Measurements from ENCODE around the gene MAP3K4.
"Not testable (repeated sequence)": the region's sequence is repeated elsewhere in the genome, so short reads cannot be mapped to it uniquely, and the experiment has no call there.

The MAP3K4 gene

DNA sequence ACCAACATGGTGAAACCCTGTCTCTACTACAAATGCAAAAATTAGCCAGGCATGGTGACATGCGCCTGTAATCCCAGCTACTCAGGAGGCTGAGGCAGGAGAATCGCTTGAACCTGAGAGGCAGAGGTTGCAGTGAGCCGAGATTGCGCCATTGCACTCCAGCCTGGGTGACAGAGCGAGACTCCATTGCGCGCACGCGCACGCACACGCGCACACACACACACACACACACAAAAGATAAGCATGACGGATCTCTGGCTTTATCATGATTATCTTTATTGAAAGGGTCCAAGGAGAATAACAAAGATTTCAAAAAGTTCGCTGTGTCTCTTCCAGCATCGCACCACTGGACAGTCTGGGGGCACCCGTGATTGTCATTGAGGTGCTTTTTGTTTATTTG is 19.0 kb upstream of the MAP3K4 start:
- DNase-seq: not testable (repeated sequence)

DNA sequence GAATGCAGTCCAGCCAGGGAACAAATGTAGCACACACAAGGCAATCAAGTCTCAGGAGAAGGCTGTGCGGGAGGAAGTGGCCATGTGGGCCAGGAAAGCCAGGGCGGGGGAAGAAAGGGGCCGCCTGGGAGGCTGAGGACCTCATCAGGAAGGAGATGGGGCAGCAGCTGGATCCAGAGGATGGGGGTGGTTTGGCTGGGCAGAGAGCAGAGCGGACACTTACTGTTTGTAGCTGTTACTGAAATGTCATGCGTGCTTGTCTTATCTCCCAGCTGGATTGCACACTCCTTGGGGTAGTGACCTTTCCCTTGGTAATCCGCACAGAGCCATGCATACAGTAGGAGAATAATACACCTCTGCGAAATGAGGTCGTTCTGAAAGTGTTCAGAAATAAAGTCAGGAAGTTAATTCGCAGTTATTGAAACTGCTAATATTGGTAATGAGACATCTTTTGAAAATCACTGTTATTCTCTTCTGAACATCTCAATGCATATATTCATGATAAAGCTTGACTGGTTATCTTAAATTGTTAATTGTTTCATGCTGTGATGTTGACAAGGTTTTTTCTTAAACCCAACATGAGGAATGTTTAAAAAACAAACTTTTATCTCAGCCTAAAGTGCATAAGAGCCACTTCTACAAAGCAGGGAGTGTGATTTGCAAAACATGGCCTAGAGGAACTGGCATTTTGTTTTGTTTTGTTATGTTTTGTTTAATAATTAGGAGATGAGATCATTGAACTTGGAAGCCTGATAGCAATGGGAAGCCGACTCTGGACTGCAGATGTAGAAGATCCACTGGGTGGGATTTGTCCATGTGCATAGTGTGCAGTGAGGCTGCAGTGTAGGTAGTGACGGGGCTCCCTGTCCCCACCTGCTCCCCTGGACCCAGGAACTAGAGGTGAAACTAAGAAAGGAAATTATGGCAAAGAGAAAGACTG is 18.0 kb upstream of the MAP3K4 start:
- peak; percentile 41 for DNase-seq

DNA sequence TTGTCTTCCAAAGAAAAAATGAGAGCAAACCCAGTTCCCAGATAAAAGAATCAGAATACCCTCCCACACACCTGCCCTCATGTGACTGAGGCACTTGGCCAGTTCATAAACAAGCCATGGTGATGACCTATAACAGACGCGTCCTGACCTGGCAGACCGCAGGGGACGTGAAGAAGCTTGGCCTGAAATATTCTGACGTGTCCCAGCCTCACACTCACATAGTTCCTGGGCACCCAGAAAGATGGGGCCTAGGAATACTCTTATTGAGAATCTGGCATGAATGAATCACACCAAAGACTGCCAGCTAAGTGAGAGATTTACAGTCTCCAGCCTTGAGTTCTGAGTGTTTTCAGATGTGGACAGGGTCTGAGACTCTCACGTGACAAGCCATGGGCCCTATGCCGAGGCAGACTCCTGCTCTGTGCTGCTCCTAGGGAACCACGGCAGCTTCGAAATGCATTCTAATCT is 17.2 kb upstream of the MAP3K4 start:
- DNase-seq: peak; percentile 66

DNA sequence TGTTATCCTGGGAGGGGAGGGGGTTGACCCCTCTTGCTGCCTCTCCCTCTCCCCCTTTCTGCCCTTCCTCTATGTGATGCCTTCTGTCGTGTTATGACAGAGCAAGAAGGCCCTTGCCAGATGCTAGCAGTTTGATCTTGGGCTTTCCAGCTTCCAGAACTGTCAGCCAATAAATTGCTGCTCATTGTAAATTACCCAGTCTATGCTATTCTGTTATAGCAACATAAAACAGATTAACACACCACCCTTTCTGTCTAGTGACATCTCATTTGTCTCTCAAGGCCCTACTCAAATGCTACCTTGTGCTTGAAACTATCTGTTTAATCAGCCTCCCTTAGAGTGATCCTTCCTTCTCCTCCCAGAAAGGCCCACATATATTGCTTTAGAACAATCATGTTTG is 16.4 kb upstream of the MAP3K4 start:
- no peak for DNase-seq

DNA sequence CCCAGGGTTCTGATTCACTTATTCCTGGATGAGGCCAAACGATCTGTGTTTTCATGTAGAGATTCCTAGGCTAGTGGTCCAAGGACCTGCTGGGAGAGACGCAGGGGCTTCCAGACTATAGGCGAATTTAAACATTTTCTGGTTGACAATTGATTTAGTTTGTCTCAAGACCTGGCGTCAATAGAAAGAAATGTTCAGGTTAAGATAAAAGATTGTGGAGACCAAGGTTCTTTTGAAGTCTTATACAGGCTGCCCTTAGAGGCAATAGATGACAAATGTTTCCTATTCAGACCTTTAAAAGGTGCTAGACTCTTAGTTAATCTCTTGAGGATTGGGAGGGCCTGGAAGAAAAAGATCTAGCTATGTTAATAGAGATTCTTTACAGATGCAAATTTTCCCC is 15.6 kb upstream of the MAP3K4 start:
- DNase-seq: not testable (repeated sequence)

DNA sequence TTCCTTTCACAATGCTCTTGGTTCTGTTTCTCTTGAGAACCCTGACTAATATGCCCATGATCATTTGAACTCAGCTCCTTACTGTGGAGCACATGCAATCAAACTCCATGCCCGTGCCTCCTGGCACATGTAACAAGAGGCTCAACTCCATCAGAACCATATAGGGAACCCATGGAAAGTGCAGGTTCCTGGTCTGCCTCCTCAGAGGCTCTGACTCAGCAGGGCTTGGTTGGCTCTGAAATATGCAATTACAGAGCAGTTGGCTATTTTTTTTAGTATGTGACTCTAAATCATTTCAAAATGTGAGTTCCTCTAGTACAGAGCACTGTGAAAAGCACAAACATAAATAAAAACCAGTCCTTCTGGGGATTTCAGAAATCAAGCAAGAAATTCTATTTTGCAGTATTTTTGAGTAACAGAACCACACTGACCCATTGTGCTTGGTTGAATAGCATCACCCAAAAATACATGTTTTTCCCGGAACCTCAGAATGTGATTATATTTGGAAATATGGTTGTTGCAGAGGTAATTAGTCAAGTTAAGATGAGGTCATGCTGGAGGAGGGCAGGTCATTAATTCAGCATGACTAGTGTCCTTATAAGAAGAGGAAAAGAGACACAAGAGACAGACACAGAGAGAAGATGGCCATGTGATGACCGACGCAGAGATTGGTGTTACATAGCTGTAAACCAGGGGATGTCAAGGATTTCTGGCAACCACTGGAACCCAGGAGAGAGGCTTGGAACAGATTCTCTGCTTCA is 13.2 kb upstream of the MAP3K4 start:
- DNase-seq: no peak

DNA sequence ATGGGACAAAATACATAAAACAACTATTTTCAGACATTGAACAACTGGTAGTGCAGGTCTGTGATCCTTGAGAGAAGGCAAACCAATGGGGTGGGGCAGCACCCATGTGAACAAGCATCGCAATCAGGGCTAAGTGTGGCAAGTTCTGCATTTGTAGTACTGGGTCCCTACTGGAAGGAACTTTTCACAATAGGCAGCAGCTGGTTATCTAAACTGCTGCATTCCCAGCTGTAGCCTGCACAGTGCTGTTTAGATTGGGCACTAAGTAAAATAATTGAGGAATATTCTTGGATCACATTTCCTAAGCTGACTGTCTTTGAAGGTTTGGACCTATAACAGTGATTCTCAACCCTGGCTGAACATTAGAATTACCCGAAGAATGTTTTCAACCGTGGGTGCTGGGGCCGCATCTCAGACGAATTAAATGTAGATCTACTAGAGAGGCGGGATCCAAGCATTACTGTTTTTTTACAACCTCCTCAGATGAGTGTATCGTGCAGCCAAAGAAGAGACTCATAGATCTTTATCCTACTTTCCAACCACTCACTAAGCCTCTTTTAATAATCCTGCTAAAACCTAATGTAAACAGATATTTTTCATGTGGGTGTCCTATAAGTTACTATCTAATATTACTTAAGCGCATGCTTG is 12.4 kb upstream of the MAP3K4 start:
- DNase-seq: no peak

DNA sequence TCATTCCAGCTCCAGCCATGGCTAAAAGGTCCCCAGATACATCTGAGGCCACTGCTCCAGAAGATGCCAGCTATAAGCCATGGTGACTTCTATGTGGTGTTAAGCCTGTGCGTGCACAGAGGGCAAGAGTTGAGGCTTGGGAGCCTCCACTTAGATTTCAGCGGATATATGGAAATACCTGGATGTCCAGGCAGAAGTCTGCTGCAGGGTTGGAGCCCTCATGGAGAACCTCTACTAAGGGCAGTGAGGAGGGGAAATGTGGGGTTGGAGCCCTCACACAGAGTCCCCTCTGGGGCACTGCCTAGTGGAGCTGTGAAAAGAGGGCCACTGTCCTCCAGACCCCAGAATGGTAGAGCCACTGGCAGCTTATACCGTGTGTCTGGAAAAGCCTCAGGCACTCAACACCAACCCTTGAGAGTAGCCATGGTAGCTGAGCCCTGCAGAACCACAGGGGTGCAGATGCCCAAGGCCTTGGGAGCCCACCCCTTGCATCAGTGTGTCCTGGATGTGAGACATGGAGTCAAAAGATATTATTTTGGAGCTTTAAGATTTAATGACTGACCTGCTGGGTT is 8.1 kb upstream of the MAP3K4 start:
- not testable (repeated sequence) for DNase-seq

DNA sequence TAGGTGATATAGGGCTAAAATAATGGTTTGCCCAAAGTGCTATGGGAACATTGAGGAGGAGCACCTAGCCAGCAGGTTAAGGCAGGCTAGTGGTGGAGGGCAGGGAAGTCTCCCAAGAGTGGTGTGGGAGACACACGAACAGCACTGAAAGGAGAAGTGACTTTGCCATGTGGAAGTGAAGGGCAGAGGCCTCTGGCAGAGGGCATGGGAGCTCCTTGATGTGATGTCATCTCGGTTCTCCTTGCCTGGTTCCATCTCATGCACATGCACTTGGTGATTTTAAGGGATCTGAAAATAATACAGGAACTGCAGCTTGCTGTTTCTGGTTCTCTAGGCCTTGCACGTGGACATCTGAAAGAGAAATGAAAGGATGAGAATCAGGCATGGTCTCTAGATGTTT is 4.7 kb upstream of the MAP3K4 start:
- DNase-seq: no peak

DNA sequence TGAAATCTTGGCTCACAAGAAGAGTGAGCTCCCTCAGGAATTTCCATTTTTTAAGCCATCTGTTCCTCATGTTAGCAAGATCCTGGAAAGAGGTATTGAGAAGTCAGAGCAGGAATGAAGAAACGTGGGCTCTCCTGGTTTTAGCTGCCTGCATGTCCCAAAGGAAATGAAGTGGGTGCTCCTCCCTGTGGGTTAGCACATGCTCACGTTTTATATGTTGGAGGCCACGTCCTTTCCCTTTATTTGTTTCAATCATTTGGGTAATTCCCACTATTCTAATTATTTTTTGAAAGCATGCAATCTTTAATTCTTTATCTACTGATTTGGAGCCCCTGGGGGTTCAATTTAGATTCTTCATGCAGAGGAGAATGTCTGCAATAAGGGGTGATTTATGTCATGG is 4.3 kb upstream of the MAP3K4 start:
- no peak for DNase-seq

DNA sequence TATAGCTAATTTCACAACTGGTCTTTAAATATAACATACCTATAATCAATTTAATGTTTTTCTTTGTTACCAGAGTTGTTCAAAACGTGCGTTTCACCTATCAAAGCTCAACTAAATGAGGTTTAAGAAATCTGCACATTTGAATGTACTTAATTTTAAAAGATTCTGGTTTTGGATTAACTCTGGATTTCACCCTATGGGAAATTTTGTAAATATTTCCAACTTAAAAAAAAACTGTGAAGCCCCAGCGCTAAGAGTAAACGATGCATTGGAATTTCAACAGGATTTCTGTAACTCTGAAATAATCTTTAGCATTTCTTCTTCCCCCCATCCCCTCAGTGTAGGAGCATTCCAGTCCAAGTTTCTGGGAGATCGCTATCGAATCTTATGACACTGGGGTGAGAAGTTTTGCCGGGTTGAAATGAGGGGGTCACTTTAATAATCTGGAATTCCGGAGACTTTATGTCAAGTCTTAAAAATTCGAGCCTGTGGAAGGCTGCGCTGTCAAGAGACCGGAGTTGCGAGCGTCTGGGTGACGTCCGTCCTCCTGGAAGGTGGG is 643 bp upstream of the MAP3K4 start:
- no peak for DNase-seq

DNA sequence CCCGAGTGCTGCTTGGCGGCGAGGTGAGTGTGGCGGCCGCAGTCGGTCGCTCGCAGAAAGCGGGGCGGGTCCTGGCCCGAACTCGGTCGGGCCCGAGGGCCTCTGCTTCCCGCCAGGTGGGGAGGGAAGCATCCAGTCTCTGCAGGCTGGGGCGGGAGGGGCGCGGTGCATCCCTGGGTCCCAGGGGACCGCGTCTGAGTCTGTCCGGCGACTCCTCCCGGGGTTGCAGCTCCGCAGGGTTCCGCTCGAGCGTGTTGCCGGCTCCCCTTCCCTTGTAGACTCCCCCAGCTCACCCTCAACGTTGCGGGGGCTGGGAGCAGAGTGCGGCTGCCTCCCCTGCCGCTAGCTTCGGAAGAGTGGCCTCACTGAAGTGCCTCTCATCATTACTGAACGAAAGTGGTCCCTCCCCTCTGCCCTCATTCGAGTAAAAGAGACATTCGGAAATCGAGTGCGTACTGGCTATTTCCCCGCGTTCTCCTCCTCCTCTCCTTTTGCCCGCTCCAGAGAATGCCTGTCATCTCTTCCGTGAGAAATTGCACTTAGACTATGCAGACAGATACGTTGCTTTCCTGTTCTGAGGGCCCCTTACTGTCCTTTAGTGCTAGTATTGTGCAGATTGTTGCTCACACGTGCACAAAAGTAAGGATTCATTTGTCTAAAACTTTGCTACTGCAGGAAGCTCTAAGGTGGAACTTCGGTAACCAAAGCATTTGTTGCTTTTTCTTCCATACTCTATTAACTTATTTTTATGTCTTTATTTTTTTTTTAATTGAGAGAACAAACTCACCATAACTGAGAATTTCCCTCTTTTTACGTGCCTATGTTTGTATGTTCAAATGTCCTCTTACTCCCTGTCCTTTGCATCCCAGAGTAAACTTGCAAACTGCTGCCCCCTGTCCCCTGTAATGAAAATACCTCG is 751 bp downstream of the MAP3K4 start:
- peak; percentile 88 for DNase-seq

DNA sequence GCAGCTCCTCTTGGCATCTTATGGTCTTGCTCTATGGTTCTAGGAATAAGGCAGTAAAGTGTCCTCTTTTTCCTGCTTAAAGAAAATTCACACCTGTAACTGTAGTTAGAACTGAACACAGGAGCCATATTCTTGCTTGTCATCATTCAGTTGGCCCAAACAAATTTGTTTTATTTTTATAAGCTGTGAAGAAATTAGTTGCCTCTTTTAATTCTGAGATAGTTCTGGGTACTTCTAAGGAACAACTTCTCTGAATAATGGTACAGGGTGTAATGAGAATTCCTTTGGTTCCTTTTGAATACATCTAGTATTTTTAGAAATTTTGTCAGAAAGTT is 1.4 kb downstream of the MAP3K4 start:
- DNase-seq: no peak

DNA sequence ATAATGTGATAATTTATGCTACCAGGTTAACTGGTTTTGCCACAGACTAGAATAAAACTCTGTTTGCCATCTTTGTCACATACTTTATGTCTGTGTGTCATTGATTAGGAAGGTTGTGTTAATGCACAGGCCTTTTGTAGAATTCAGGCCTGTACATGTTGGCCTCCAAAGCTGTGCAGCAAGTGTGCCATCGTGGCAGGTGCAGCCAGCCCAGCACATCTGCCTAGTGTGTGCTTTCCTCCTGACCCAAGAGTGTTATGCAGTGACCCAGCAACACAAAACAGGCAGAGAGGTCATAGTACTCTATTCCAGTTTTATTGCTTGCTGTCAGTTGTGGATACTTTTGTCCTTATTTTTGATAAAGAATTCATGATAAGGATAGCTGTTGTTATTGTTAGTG is 3.7 kb downstream of the MAP3K4 start:
- DNase-seq: no peak

DNA sequence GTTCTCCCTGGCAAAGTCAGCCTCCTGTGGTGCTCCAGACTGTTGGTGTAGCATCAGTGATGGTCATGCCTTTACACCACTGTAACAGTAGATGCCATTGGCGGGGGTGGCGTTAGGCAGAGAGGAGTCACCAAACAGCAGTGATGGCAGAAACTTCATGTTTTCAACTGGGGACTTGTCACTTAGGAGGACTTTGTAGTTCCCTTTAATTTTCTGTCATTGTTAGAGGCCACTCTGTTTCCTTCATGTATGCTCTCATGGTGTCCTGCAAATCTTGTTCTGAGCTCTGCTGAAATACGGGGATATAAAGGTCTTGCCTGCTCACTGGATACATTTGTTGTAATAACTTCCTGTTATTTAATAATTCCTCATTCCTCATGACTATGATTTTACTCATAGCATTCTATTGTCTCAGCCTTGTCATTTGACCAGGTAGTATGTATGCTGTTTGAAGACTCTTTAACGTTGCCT is 4.6 kb downstream of the MAP3K4 start:
- DNase-seq: no peak

DNA sequence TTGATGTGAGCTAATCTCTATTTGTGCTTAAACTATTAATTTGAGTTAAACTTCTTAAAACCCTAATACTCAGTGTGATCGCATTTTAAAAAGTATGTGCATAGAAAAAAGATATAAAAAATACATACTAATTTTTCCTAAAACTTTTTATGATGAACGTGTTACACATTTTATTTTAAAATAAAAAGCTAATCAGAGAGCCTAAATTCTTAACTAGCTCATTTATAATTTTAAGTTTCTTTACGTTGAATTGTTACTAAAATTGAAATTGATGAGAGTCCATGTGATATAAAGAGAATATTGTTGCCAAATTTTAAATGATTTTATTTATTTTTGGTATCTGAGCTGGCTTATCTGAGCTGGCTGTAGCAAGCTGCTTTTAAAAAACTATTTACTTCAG is 6.6 kb downstream of the MAP3K4 start:
- no peak for DNase-seq

DNA sequence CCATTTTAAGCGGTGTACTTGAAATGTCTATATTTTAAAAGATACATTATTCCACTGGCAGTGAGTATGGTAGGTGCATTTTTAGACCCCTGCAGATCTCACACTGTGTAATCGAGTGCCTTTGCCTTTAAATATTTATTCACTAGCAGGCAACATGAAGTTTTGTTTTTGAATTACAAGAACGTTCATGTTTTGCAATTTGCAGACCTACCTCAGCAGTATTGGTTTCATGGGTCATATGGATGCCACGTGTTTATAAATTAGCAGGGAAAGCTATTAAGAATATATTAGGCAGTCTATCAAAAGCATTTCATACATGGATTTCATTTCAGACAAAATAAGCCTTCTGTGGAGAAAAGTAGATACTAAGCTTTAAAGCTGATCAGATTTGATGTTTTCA is 7.2 kb downstream of the MAP3K4 start:
- no peak for DNase-seq

DNA sequence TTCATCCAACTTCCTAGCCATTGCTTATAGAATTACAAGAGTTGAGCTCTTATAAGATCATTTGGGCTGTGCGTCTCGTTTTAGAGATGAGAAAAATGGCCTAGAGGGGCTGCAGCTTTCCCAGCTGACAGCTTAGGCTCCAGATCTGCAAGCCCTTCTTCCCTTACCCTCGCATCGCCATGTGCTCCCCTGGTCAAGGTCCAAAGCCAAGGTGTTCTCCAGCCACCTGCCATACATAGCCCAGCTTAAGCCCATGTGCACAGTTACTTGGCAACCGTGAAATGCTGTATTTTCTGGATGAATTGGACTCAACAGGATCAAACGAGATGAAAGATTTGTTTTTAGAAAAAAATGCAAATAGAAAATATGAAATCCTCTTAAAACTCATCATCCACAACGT is 7.9 kb downstream of the MAP3K4 start:
- DNase-seq: no peak

DNA sequence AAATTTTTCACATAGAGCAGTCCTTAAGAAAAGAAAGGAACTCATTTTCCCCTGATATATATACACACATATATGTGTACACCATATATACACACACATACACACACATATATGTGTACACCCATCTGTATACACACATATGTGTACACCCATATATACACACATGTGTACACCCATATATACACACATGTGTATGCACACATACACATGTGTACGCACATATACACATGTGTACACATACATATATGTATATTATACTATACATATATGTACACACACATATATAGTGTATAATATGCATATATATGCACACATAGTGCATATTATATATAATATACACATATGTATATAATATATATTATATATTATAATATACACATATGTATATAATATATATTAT is 9.1 kb downstream of the MAP3K4 start:
- no peak for DNase-seq

DNA sequence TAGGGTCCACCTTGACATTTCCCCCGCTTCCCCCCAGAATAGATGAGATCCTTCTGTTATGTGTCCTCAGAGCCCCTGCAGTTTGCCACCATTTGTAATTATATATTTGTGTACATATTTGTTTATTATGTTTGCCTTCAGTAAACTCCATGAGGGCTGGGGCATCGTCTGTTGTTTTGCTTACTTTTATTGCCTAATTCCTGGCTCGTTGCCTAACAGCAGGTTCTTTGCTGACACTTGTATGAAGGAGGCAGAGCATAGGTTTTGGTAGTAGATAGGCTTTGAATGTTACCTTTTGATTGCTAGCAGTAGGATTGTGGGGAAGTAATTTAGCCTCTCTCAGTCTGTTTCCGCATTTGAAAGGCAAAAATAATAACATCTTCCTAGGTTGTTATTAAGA is 9.9 kb downstream of the MAP3K4 start:
- no peak for DNase-seq

DNA sequence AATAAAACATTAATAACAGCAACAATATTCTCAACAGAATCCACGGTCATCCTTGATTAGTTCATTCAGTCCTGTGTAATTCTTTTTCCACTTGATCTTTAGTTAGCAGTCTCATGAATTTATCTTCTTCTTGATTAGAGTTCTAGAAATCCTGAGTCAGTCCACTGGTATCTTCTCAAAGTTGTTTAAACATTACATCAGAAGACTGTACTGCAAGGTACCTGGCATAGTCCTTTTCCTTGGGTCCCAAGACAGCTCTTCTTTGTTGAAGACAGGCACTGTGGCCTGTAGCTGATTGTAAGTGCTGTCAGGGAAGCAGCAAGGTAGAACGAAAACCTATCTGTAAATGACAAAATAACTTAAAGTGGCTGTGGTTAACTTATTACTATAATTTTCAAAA is 11.8 kb downstream of the MAP3K4 start:
- no peak for DNase-seq

DNA sequence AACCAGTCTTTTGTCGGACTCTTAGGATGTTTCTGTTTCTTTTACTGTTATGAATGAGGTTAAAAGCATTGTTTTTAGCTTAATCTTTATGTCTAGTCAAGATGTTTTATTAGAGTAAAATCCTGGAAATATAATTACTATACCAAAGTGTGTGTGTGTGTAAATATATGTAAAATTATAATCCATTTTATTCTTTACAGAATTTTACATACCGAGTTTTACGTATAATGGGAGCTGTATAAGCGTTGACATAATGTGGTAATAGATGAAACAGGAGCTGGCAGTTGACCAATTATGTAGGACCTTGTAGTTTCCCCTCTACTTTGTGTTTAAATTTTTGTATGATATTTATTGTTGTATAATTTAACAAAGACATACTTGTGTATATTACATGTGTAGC is 16.7 kb downstream of the MAP3K4 start:
- no peak for DNase-seq
